HEK293 (cell line): ENCODE results near the gene TRIM66.

ENCODE experiments used
- KLF9 ChIP-seq: fragments of 450-650 bp; formaldehyde crosslinking; IDR thresholded peaks from 2 replicates; pipeline ENCODE4 v1.5.1; 2016; ENCODE audit warnings: missing biosample characterization, missing genetic modification characterization, low read depth
- TCF7L2 ChIP-seq: IDR thresholded peaks from 2 replicates; pipeline ENCODE4 v1.6.1; 2011; ENCODE audit warnings: low read depth, mild to moderate bottlenecking, inconsistent platforms, low read length, moderate library complexity, borderline replicate concordance
- ZFP3 ChIP-seq: fragments of 450-650 bp; formaldehyde crosslinking; IDR thresholded peaks from 2 replicates; pipeline ENCODE4 v1.5.1; 2016; ENCODE audit warnings: low read depth, missing biosample characterization, missing genetic modification characterization
- ZNF114 ChIP-seq: fragments of 450-650 bp; formaldehyde crosslinking; IDR thresholded peaks from 2 replicates; pipeline ENCODE4 v1.5.0; 2017; ENCODE audit warnings: missing biosample characterization, missing genetic modification characterization
- ZNF248 ChIP-seq: fragments of 450-650 bp; formaldehyde crosslinking; IDR thresholded peaks from 2 replicates; pipeline ENCODE4 v1.5.1; 2017; ENCODE audit warnings: missing biosample characterization, missing genetic modification characterization
- ZNF341 ChIP-seq: fragments of 450-650 bp; formaldehyde crosslinking; IDR thresholded peaks from 2 replicates; pipeline ENCODE4; 2016; ENCODE audit warnings: low read depth, missing biosample characterization, missing genetic modification characterization
- ZNF350 ChIP-seq: fragments of 450-650 bp; formaldehyde crosslinking; IDR thresholded peaks from 2 replicates; pipeline ENCODE4 v1.5.0; 2017; ENCODE audit warnings: missing biosample characterization, mild to moderate bottlenecking, missing genetic modification characterization
- ZNF510 ChIP-seq: fragments of 450-650 bp; formaldehyde crosslinking; IDR thresholded peaks from 2 replicates; pipeline ENCODE4 v1.5.1; 2018; ENCODE audit warnings: mild to moderate bottlenecking, missing genetic modification characterization, missing biosample characterization; ENCODE audit not compliant: insufficient replicate concordance
- ZNF747 ChIP-seq: fragments of 450-650 bp; formaldehyde crosslinking; IDR thresholded peaks from 2 replicates; pipeline ENCODE4 v1.5.1; 2016; ENCODE audit warnings: missing biosample characterization, missing genetic modification characterization
- TF ChIP-seq, protein P1 (sequence below): fragments of 450-650 bp; formaldehyde crosslinking; IDR thresholded peaks from 2 replicates; pipeline ENCODE4 v1.5.1; 2016; ENCODE audit warnings: missing biosample characterization, missing genetic modification characterization
- TF ChIP-seq, protein P2 (sequence below): fragments of 450-650 bp; formaldehyde crosslinking; IDR thresholded peaks from 2 replicates; pipeline ENCODE4 v1.5.1; 2016; ENCODE audit warnings: missing biosample characterization, missing genetic modification characterization, low read depth
- TF ChIP-seq, protein P3 (sequence below): fragments of 450-650 bp; formaldehyde crosslinking; IDR thresholded peaks from 2 replicates; pipeline ENCODE4 v1.5.1; 2016; ENCODE audit warnings: missing biosample characterization, missing genetic modification characterization

GRCh38 chr11:8639655-8640054 lies 42.8 kb downstream of the TRIM66 start:
- TF ChIP-seq ZNF341 (tag by site-specific recombination) (no peak), ZNF114 (tag by site-specific recombination) (no peak), ZNF248 (no peak), ZNF350 (tag by site-specific recombination) (no peak), TCF7L2 (no peak), ZFP3 (tag by site-specific recombination) (no peak), ZNF747 (no peak), ZNF510 (tag by site-specific recombination) (no peak), KLF9 (tag by site-specific recombination) (no peak)
- TF ChIP-seq, protein P1, sequence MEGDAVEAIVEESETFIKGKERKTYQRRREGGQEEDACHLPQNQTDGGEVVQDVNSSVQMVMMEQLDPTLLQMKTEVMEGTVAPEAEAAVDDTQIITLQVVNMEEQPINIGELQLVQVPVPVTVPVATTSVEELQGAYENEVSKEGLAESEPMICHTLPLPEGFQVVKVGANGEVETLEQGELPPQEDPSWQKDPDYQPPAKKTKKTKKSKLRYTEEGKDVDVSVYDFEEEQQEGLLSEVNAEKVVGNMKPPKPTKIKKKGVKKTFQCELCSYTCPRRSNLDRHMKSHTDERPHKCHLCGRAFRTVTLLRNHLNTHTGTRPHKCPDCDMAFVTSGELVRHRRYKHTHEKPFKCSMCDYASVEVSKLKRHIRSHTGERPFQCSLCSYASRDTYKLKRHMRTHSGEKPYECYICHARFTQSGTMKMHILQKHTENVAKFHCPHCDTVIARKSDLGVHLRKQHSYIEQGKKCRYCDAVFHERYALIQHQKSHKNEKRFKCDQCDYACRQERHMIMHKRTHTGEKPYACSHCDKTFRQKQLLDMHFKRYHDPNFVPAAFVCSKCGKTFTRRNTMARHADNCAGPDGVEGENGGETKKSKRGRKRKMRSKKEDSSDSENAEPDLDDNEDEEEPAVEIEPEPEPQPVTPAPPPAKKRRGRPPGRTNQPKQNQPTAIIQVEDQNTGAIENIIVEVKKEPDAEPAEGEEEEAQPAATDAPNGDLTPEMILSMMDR (tag by site-specific recombination) = no peak
- TF ChIP-seq, protein P2, sequence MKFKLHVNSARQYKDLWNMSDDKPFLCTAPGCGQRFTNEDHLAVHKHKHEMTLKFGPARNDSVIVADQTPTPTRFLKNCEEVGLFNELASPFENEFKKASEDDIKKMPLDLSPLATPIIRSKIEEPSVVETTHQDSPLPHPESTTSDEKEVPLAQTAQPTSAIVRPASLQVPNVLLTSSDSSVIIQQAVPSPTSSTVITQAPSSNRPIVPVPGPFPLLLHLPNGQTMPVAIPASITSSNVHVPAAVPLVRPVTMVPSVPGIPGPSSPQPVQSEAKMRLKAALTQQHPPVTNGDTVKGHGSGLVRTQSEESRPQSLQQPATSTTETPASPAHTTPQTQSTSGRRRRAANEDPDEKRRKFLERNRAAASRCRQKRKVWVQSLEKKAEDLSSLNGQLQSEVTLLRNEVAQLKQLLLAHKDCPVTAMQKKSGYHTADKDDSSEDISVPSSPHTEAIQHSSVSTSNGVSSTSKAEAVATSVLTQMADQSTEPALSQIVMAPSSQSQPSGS (tag by site-specific recombination) = no peak
- TF ChIP-seq, protein P3, sequence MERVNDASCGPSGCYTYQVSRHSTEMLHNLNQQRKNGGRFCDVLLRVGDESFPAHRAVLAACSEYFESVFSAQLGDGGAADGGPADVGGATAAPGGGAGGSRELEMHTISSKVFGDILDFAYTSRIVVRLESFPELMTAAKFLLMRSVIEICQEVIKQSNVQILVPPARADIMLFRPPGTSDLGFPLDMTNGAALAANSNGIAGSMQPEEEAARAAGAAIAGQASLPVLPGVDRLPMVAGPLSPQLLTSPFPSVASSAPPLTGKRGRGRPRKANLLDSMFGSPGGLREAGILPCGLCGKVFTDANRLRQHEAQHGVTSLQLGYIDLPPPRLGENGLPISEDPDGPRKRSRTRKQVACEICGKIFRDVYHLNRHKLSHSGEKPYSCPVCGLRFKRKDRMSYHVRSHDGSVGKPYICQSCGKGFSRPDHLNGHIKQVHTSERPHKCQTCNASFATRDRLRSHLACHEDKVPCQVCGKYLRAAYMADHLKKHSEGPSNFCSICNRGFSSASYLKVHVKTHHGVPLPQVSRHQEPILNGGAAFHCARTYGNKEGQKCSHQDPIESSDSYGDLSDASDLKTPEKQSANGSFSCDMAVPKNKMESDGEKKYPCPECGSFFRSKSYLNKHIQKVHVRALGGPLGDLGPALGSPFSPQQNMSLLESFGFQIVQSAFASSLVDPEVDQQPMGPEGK (tag by site-specific recombination) = no peak
